ENCODE results near the gene JAK3.

The JAK3 gene

DNA sequence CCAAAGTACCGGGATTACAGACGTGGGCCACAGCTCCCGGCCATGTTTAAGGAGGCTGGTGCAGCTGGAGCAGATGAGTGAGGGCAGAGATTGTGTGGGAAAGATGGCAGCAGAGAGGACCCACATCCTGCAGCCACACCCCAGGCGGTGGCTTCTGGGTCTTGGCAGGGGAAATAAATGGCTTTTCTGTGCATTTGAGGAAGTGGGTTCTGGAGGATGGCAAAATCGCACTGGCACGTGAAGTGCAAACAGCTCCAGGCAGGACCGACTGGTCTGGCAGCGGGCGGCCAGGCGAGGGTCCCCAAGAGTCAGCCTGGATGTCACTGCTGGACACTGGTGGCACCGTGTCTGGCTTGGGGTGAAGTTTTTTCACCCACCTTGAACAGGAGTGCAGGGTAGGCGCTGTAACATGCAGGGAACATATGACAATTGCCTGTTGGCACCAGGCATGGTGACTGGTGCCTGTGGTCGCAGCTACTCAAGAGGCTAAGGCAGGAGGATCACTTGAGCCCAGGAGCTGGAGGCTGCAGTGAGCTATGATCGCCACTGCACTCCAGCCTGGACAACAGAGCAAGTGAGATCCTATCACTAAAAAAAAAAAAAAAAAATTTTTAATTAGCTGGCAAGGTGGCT, 44.4 kb downstream of the JAK3 start:
- TF ChIP-seq, protein P1, sequence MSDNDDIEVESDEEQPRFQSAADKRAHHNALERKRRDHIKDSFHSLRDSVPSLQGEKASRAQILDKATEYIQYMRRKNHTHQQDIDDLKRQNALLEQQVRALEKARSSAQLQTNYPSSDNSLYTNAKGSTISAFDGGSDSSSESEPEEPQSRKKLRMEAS (IDR thresholded peaks at IDR 0.05), result no peak
- no peak for TF ChIP-seq NFIC (IDR thresholded peaks at IDR 0.05)

- no peak for TF ChIP-seq EP300 (IDR thresholded peaks at IDR 0.05; ENCODE audit: borderline replicate concordance)
- TF ChIP-seq EGR1 (IDR thresholded peaks at IDR 0.05), result no peak
- TF ChIP-seq CEBPB (IDR thresholded peaks at IDR 0.05), result no peak
- TF ChIP-seq, protein P2, sequence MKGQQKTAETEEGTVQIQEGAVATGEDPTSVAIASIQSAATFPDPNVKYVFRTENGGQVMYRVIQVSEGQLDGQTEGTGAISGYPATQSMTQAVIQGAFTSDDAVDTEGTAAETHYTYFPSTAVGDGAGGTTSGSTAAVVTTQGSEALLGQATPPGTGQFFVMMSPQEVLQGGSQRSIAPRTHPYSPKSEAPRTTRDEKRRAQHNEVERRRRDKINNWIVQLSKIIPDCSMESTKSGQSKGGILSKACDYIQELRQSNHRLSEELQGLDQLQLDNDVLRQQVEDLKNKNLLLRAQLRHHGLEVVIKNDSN (IDR thresholded peaks at IDR 0.05), result no peak
- no peak for TF ChIP-seq CREB1 (IDR thresholded peaks at IDR 0.05; ENCODE audit: low read depth)
- TF ChIP-seq, protein P1 (IDR thresholded peaks at IDR 0.05), result no peak
- TF ChIP-seq YY1 (IDR thresholded peaks at IDR 0.05; ENCODE audit: low read depth), result no peak
- TF ChIP-seq TAF1 (IDR thresholded peaks at IDR 0.05; ENCODE audit: low read depth), result no peak
Measured at GRCh38 chr19:17802137-17802858, 45.5 kb downstream of the JAK3 start.

DNA sequence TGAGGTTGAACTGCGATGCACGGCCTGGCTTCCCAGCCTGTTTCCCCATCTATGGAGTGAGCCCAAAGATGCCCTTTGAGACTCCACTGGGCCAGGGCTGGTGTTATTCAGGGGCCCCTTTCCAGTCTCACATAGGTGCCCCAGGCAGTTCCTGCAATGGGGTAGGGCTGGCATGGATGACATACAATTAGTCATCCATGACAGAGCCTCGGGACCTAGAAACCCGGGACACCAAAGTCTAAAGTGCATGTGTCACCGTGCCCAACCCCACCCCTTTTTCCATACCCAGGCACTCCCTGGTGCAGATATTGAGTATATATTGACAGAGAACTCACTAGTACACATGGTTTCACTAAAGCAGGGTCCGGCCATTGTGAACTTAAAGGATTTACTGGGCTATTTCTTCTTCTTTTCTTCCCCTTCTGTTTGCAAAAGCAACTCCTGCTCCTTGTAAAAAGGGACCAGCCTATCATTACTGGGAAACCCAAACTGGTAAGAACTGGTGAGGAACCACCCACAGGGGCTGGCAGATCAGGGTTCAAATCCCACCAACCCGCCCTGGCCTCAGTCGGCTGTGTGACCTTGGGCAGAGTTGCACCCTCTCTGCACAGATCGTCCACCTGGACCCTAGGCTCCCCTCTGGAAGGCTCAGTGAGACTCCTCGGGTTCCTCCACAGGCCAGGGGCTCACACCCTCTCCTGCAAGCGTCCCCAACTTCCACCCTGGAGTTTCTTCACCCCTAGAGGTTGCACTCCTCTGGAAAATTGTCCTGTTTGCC, 50.2 kb downstream of the JAK3 start:
- TF ChIP-seq TAF1 (IDR thresholded peaks at IDR 0.05; ENCODE audit: low read depth) (no peak), NFIC (IDR thresholded peaks at IDR 0.05) (peak; percentile 19; the same call in 1 of the 2 replicates), YY1 (IDR thresholded peaks at IDR 0.05; ENCODE audit: low read depth) (no peak; the same call in 1 of the 2 replicates), CEBPB (IDR thresholded peaks at IDR 0.05) (no peak), TEAD4 (IDR thresholded peaks at IDR 0.05) (peak; percentile 60; the same call in 1 of the 2 replicates), ZBTB7A (IDR thresholded peaks at IDR 0.05; ENCODE audit: low read depth) (no peak), TCF12 (IDR thresholded peaks at IDR 0.05; ENCODE audit: low read depth) (peak; percentile 76), EGR1 (IDR thresholded peaks at IDR 0.05) (no peak), REST (IDR thresholded peaks at IDR 0.05; ENCODE audit: low read depth) (no peak), FOXM1 (IDR thresholded peaks at IDR 0.05; ENCODE audit: borderline replicate concordance, low read depth) (peak; percentile 26; the same call in 1 of the 2 replicates), EP300 (IDR thresholded peaks at IDR 0.05; ENCODE audit: borderline replicate concordance) (peak; percentile 75), CREB1 (IDR thresholded peaks at IDR 0.05; ENCODE audit: low read depth) (no peak), RAD21 (IDR thresholded peaks at IDR 0.05; ENCODE audit: low read depth) (no peak; the same call in 1 of the 2 replicates)
- TF ChIP-seq, protein P2 (IDR thresholded peaks at IDR 0.05), result no peak
- TF ChIP-seq, protein P1 (IDR thresholded peaks at IDR 0.05), result peak; percentile 24; the same call in 1 of the 2 replicates

DNA sequence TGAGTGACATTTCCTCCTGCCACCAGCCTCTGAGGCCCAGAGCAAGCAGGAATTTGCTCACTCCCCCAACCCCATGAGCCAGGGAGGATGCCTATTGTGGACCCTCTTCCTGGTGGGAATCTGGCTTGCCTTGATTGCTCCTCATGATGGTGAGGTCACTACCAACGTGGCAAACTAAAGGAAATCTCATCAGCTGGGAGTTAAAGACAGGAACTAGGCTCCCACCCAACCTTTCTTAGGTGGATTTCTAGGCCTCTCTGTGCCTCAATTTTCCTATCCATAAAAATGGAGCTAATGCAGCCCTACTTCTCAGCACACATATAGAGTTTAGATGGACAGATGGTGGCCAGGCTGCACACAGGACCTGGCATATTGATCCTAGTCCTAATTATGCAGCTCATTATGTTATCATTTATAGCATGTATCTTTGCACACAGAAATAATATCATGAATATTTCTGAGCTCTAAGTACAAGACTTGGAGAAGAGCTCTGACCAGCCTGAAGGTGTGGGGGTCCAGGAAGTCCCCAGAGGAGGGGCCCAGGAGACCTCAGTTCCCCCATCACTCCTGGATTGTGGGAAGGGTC, 50.9 kb downstream of the JAK3 start:
- TF ChIP-seq, protein P1 (IDR thresholded peaks at IDR 0.05), result peak; percentile 8; the same call in 1 of the 2 replicates
- TF ChIP-seq EGR1 (IDR thresholded peaks at IDR 0.05), result no peak

DNA sequence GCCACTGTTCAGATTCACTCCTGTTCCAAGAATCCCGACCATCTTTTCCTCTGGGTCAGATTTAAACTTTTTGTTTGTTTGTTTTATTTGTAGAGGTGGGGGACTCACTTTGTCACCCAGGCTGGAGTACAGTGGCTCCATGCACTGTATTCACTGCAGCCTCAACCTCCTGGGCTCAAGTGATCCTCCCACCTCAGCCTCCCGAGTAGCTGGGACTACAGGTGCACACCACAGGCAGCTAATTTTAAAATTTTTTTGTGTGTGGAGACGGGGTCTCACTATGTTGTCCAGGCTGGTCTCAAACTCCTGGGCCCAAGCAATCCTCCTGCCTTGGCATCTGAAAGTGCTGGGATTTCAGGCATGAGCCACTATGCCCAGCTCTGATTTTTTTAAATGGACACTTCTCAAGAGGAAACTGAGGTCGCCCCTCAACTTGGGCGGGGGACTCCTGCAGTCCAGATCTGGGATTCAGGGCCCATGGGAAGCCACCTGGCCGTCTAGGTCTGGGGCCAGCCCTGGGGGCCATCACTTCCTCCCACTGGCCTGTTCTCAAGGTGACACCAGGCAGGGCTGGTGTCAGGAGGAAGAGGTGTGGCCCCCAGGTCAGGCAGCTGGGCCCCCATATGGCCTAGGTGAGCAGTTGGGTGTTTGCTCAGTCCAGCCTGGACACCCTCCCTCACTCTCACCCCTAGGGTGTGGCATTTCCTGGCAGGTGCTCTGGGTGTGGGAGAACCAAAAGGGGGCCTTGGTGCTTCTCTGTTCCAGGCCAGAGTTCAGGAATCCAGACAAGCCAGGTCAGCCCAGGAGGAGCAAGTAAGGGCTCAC, 51.6 kb downstream of the JAK3 start:
- TF ChIP-seq, protein P1 (IDR thresholded peaks at IDR 0.05), result peak; percentile 70; the same call in 1 of the 2 replicates
- TF ChIP-seq CEBPB (IDR thresholded peaks at IDR 0.05) (no peak), CREB1 (IDR thresholded peaks at IDR 0.05; ENCODE audit: low read depth) (no peak), RAD21 (IDR thresholded peaks at IDR 0.05; ENCODE audit: low read depth) (no peak; the same call in 1 of the 2 replicates), TCF12 (IDR thresholded peaks at IDR 0.05; ENCODE audit: low read depth) (peak; percentile 92), NFIC (IDR thresholded peaks at IDR 0.05) (peak; percentile 70), EP300 (IDR thresholded peaks at IDR 0.05; ENCODE audit: borderline replicate concordance) (peak; percentile 80; the same call in 1 of the 2 replicates), TEAD4 (IDR thresholded peaks at IDR 0.05) (peak; percentile 75), REST (IDR thresholded peaks at IDR 0.05; ENCODE audit: low read depth) (no peak), EGR1 (IDR thresholded peaks at IDR 0.05) (no peak), YY1 (IDR thresholded peaks at IDR 0.05; ENCODE audit: low read depth) (no peak), TAF1 (IDR thresholded peaks at IDR 0.05; ENCODE audit: low read depth) (no peak), FOXM1 (IDR thresholded peaks at IDR 0.05; ENCODE audit: borderline replicate concordance, low read depth) (peak; percentile 71), ZBTB7A (IDR thresholded peaks at IDR 0.05; ENCODE audit: low read depth) (no peak; the same call in 1 of the 2 replicates)
- TF ChIP-seq, protein P2 (IDR thresholded peaks at IDR 0.05), result no peak
